ENCODE results near the gene S100A11.

DNA sequence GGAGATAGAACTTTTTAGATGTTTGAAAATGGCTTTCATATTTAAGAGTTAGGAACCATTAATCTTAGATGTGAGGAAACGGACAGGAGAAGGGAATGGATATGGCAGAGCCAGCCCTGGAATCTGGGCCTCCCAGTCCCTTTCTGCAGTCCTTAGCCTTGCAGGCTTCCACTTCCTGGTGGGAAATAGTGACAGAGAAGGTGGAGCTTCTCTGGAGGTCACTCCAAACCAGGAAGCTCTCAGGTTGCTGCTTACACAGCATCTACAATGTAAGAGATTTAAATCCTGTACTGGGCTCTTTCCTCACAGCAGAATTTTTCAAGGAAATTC, 2.5 kb downstream of the S100A11 start:
- no peak for TF ChIP-seq EZH2 (IDR thresholded peaks at IDR 0.05; ENCODE audit: borderline replicate concordance, insufficient read depth, low read depth, low read length, poor library complexity, severe bottlenecking)
- TF ChIP-seq, protein P1, sequence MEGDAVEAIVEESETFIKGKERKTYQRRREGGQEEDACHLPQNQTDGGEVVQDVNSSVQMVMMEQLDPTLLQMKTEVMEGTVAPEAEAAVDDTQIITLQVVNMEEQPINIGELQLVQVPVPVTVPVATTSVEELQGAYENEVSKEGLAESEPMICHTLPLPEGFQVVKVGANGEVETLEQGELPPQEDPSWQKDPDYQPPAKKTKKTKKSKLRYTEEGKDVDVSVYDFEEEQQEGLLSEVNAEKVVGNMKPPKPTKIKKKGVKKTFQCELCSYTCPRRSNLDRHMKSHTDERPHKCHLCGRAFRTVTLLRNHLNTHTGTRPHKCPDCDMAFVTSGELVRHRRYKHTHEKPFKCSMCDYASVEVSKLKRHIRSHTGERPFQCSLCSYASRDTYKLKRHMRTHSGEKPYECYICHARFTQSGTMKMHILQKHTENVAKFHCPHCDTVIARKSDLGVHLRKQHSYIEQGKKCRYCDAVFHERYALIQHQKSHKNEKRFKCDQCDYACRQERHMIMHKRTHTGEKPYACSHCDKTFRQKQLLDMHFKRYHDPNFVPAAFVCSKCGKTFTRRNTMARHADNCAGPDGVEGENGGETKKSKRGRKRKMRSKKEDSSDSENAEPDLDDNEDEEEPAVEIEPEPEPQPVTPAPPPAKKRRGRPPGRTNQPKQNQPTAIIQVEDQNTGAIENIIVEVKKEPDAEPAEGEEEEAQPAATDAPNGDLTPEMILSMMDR (IDR thresholded peaks at IDR 0.05): no peak
